Endothelial cell of umbilical vein (primary cell): ENCODE results near the gene MPG. TPM values are rescaled to one million over a fixed set of nuclear protein-coding genes. Genes with fewer than 3 reads are reported as not detected.

Experiments
- BruUV-seq: library from RNA; stranded (reverse); fragments of 400-500 nt; replicated peaks from 2 replicates; lab custom pipeline; 2021; lab: Mats Ljungman, UMichigan
- CTCF ChIA-PET: fragments of 300-600, 350-600 bp; sonication (Branson Sonifier 250); formaldehyde crosslinking; loops from one replicate; lab custom pipeline; 2021; ENCODE audit warnings: antibody characterized with exemption, inconsistent platforms; lab: Charles Lee
- POLR2A ChIA-PET: fragments of 300-600, 350-600 bp; sonication (Branson Sonifier 250); formaldehyde crosslinking; loops from one replicate; lab custom pipeline; 2021; ENCODE audit warnings: antibody characterized with exemption, inconsistent platforms; lab: Charles Lee
- DNase-seq: peaks from one replicate; pipeline ENCODE4 v3.0.0-alpha.2; 2011; ENCODE audit warnings: low read depth, low spot score
- FAIRE-seq: peaks from 2 replicates; lab custom pipeline; 2011; peaks lifted over from hg19 to GRCh38; lab: Jason Lieb, UNC
- H2AFZ ChIP-seq: 2 replicates; pipeline ENCODE4 v1.6.0; 2012; ENCODE audit warnings: low read depth, low read length, control low read depth, inconsistent platforms
- H3K27ac ChIP-seq: 2 replicates; pipeline ENCODE4 v1.5.1; 2011; ENCODE audit warnings: low read depth, mild to moderate bottlenecking, control low read depth, low read length, moderate library complexity; ENCODE audit not compliant: insufficient read depth
- H3K27me3 ChIP-seq, 2 experiments: 2 replicates each; pipeline versions ENCODE4 v1.6.0 to v1.6.1; 2011; ENCODE audit warnings: low read length in 2 of 2, mixed read lengths in 1 of 2; ENCODE audit not compliant: control insufficient read depth in 2 of 2, insufficient read depth in 2 of 2
- H3K36me3 ChIP-seq, 2 experiments: 2 replicates in 1 of 2; 3 replicates in 1 of 2; pipeline ENCODE4 v1.5.1; 2011; ENCODE audit warnings: low read length in 2 of 2, mild to moderate bottlenecking in 1 of 2, moderate library complexity in 1 of 2; ENCODE audit not compliant: control insufficient read depth in 2 of 2, insufficient read depth in 2 of 2; ENCODE audit errors: extremely low read depth in 1 of 2
- H3K4me1 ChIP-seq: 3 replicates; pipeline ENCODE4 v1.5.1; 2011; ENCODE audit warnings: mild to moderate bottlenecking, low read length; ENCODE audit not compliant: control insufficient read depth, insufficient read depth; ENCODE audit errors: extremely low read depth
- H3K4me2 ChIP-seq: 2 replicates; pipeline ENCODE4 v1.6.1; 2011; ENCODE audit warnings: low read length, control low read depth, mixed read lengths; ENCODE audit not compliant: insufficient read depth
- H3K4me3 ChIP-seq, 3 experiments: fragments of 200-600 bp in 1 of 3; sonication (generic), shearing (Covaris generic) in 1 of 3; replicated peaks in 1 of 3; 2 replicates each; pipeline ENCODE4 v1.5.1; 2011 to 2016; ENCODE audit warnings: control low read depth in 3 of 3, low read length in 3 of 3, mild to moderate bottlenecking in 2 of 3, inconsistent platforms in 1 of 3, low read depth in 1 of 3, moderate library complexity in 1 of 3; ENCODE audit not compliant: insufficient read depth in 1 of 3
- H3K79me2 ChIP-seq: 2 replicates; pipeline ENCODE4 v1.6.0; 2012; ENCODE audit warnings: low read length, inconsistent platforms; ENCODE audit not compliant: control insufficient read depth, insufficient read depth
- H3K9ac ChIP-seq: replicated peaks from 2 replicates; pipeline ENCODE3; 2011; ENCODE audit warnings: low read length, control low read depth; ENCODE audit not compliant: insufficient read depth; ENCODE audit errors: extremely low read depth
- H3K9me1 ChIP-seq: replicated peaks from 3 replicates; pipeline ENCODE4 v1.6.0; 2011; ENCODE audit warnings: mild to moderate bottlenecking, low read length; ENCODE audit not compliant: control insufficient read depth, insufficient read depth; ENCODE audit errors: extremely low read depth
- H3K9me3 ChIP-seq: replicated peaks from 2 replicates; pipeline ENCODE4 v1.5.1; 2012; ENCODE audit warnings: low read length, inconsistent platforms; ENCODE audit not compliant: control insufficient read depth, insufficient read depth
- H4K20me1 ChIP-seq: replicated peaks from 2 replicates; pipeline ENCODE3; 2011; ENCODE audit warnings: mild to moderate bottlenecking, low read length; ENCODE audit not compliant: control insufficient read depth, insufficient read depth; ENCODE audit errors: extremely low read depth
- CTCF ChIP-seq, 2 donors: IDR thresholded peaks; 1 replicate in 1 of 2; 2 replicates in 1 of 2; pipeline ENCODE4 v1.5.1; 2011; ENCODE audit warnings: low read length in 2 of 2, mild to moderate bottlenecking in 2 of 2, moderate library complexity in 2 of 2, control low read depth in 1 of 2, inconsistent platforms in 1 of 2, low read depth in 1 of 2; ENCODE audit not compliant: insufficient read depth in 1 of 2; ENCODE audit errors: extremely low read depth in 1 of 2
- EZH2 ChIP-seq: IDR thresholded peaks from 2 replicates; pipeline ENCODE4 v1.6.1; 2012; ENCODE audit warnings: borderline replicate concordance, low read depth, mild to moderate bottlenecking, moderate library complexity, low read length, inconsistent platforms; ENCODE audit not compliant: severe bottlenecking
- FOS ChIP-seq: IDR thresholded peaks from 2 replicates; pipeline ENCODE4 v1.6.1; 2011; ENCODE audit warnings: mild to moderate bottlenecking, low read length, moderate library complexity, borderline replicate concordance; ENCODE audit not compliant: insufficient read depth
- GATA2 ChIP-seq: IDR thresholded peaks from 2 replicates; pipeline ENCODE4 v1.7.0; 2011; ENCODE audit warnings: low read depth, mild to moderate bottlenecking, moderate library complexity, mixed read lengths, low read length; ENCODE audit not compliant: insufficient read length, insufficient read depth
- JUN ChIP-seq: IDR thresholded peaks from 2 replicates; pipeline ENCODE4 v1.6.1; 2011; ENCODE audit warnings: borderline replicate concordance, low read depth; ENCODE audit not compliant: insufficient read length, insufficient read depth
- MAX ChIP-seq: IDR thresholded peaks from 2 replicates; pipeline ENCODE4 v1.6.1; 2011; ENCODE audit not compliant: insufficient read depth, insufficient read length
- MYC ChIP-seq: IDR thresholded peaks from one replicate; pipeline ENCODE4 v1.6.1; 2011; ENCODE audit warnings: mild to moderate bottlenecking, low read depth, low read length
- POLR2A ChIP-seq: IDR thresholded peaks from 2 replicates; pipeline ENCODE4 v1.6.1; 2012; ENCODE audit warnings: low read depth, mild to moderate bottlenecking, control low read depth, low read length
- POLR2AphosphoS5 ChIP-seq: IDR thresholded peaks from 2 replicates; pipeline ENCODE4 v1.6.1; 2012; ENCODE audit warnings: low read depth, mild to moderate bottlenecking, control low read depth, low read length, moderate library complexity; ENCODE audit not compliant: insufficient read depth
- dilution Hi-C: fragments of 300-500 bp; cut with MboI; formaldehyde crosslinking; loops from one replicate; pipeline ENCODE4 v1.15.0; 2019; ENCODE audit warnings: low sequenced_read_pairs; ENCODE audit not compliant: extremely low pct_ligation_motif_present
- intact Hi-C: fragments of 100-400 bp; cut with micrococcal nuclease; formaldehyde crosslinking; loops from one replicate; pipeline ENCODE4 v1.10.0; 2022
- polyA plus RNA-seq, 4 experiments: library from polyadenylated mRNA; depleted of rRNA in 3 of 4; stranded (reverse) in 3 of 4; unstranded in 1 of 4; fragments of >200 nt; gene quantifications; 2 replicates each; pipeline versions ENCODE4 v1.2.1 to v1.2.3, GENCODE V29; 2011 to 2012; ENCODE audit warnings: missing spikeins in 1 of 4
- total RNA-seq: library from RNA; stranded (reverse); gene quantifications from 2 replicates; pipeline ENCODE4 v1.2.3, GENCODE V29; 2021

Gene MPG
- total and polyA plus RNA-seq, 2 donors (not counting 3 experiments of a cell fraction or from before 2014, with no cell fraction given), result 70.5 to 140 TPM

DNA sequence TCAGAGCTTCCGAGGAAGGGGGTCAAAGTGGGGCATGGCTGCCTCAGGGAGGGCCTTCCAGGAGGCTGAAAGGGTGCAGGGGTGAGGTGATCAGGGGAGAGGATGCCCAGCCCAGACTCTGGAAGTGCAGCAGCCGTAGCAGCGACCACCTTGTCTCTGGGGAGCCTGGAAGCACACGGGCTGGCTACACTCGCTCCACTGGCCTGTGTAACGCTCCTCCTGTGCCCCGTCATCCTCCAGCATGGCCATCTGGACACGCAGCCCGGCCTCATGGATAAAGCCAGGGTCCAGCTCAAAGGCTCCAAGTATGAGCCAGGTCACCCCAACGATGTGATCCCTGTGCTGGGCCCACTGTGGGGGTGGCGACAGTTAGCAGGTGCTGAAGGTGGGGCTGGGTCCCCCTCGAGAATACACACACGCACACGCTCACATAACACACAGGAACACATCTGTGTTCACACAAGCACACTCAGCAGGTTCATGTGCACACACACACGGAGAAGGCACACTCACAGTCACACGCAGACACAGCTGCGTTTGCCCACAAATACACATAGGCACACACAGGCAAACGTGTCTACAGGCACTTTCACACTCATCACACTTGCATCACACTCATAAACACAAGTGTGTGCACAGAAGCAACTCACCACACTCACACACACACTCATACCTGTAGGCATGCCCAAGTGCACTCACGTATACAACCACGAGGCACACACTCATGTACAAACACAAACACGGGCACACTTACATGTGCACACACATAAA, 44.0 kb upstream of the MPG start:
- Histone ChIP-seq H3K4me2 (no peak overlapping the region), H3K36me3 (no peaks in the 10 kb centered on the region), H3K27ac (no peak overlapping the region), H3K9me1 (no peaks in the 10 kb centered on the region), H3K9ac (no peak overlapping the region), H3K79me2 (no peaks in the 10 kb centered on the region), H4K20me1 (no peaks in the 10 kb centered on the region), H3K4me1 (no peaks in the 10 kb centered on the region), H2AFZ (no peak overlapping the region), H3K4me3 (no peak overlapping the region), H3K27me3 (no peaks in the 10 kb centered on the region), H3K9me3 (no peaks in the 10 kb centered on the region)
- ChIA-PET CTCF (no interaction called here), POLR2A (no interaction called here)
- intact Hi-C loops, result no loop called here
- FAIRE-seq (no peak), DNase-seq (no peak)
- no TSS peak for BruUV-seq
- TF ChIP-seq FOS (no peak), JUN (no peak), MAX (no peak), POLR2A (no peak), CTCF (IDR thresholded peaks at IDR 0.05; ENCODE audit: extremely low read depth in 1 of 2, insufficient read depth in 1 of 2, low read depth in 1 of 2, low read length in 2 of 2) (no peak), MYC (no peak), EZH2 (no peak), POLR2AphosphoS5 (no peak), GATA2 (no peak)
- dilution Hi-C loops, result no loop called here
